HUES64 (cell line): ENCODE data around the gene PWWP3B.

Experiments
- H3K27ac ChIP-seq: 2 replicates; pipeline ENCODE4 v1.7.0; 2013; ENCODE audit warnings: low read depth, low read length, inconsistent platforms
- H3K27me3 ChIP-seq: 2 replicates; pipeline ENCODE4 v1.6.1; 2013; ENCODE audit warnings: mild to moderate bottlenecking, low read length; ENCODE audit not compliant: insufficient read depth
- H3K36me3 ChIP-seq: 2 replicates; pipeline ENCODE4 v1.6.1; 2013; ENCODE audit warnings: mild to moderate bottlenecking, low read length; ENCODE audit not compliant: insufficient read depth
- H3K4me1 ChIP-seq: 2 replicates; pipeline ENCODE4 v1.6.1; 2013; ENCODE audit warnings: mild to moderate bottlenecking, low read length, moderate library complexity; ENCODE audit not compliant: insufficient read depth
- H3K4me3 ChIP-seq: 2 replicates; pipeline ENCODE4 v1.5.1; 2013; ENCODE audit warnings: mild to moderate bottlenecking, low read length, moderate library complexity
- H3K9ac ChIP-seq: 2 replicates; pipeline ENCODE4 v1.6.1; 2013; ENCODE audit warnings: mild to moderate bottlenecking, low read depth, low read length
- H3K9me3 ChIP-seq: 2 replicates; pipeline ENCODE4 v1.6.1; 2013; ENCODE audit warnings: low read depth, low read length; ENCODE audit not compliant: insufficient read depth
- WGBS: fragments of 150-250, 120-280 bp; methylation state at CpG from one replicate; pipeline ENCODE4 v1.1.7; 2013; ENCODE audit warnings: missing lambda C conversion rate; 5-methylcytosine and 5-hydroxymethylcytosine counted together

Gene PWWP3B

DNA sequence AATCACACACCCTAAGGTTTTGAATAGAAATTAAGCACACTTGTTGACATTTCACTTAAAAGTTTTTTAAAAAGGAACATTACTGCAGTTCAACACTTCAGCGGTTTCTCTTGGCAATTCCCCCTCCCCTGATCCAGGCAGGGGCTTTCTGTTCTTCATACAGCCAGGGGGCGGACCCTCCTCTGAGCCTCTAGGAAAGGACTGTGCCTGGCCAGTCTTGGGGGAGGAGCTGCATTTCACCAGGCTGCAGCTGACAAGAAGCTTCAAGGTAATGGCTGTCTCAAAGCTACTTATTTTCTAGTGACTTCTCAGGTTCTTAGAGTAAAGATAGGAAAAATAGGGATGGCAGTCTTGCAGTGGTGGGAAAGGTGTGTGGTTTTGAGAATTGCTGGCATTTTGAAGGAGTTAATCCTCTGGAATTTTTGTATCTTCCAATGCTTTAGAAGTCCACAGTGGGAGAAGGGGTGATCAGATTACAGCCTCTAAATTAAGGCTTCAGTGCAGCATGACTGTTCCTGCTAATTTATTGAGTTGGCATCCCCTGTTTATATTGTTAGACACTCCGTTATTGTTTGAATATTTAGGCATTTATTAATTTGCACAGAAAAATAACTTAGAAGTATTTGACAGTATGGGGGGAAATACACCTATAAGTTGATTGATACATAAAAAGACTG is 33.5 kb downstream of the PWWP3B start:
- no peaks in the 10 kb centered on the region for H3K4me1 ChIP-seq
- H3K36me3 ChIP-seq, result no peaks in the 10 kb centered on the region
- H3K27ac ChIP-seq, result no peak overlapping the region
- no peak overlapping the region for H3K4me3 ChIP-seq
- WGBS, result 41% methylated on average over 2 of the region's 3 CpGs
- no peaks in the 10 kb centered on the region for H3K27me3 ChIP-seq
- H3K9ac ChIP-seq, result no peak overlapping the region
- no peaks in the 10 kb centered on the region for H3K9me3 ChIP-seq

DNA sequence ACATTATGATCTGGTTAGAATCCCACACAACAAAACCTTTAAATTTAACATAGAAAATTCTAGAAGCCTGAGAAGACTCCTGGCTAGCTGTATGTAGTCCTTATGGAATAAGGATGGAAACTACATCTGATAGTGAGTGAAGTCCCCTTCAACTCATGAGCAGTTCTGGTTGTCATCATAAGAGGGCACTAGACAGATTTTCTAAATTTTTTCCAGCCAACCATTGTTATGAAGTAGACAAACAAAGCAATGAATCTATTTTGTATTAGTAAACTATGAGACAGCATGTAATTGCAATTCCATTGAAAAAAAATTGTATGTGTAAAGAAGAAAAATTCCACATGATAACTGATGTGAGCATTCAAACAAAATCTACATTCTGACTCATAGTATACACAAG is 35.2 kb downstream of the PWWP3B start:
- no peaks in the 10 kb centered on the region for H3K4me1 ChIP-seq
- H3K4me3 ChIP-seq, result no peak overlapping the region
- no peaks in the 10 kb centered on the region for H3K36me3 ChIP-seq
- H3K9me3 ChIP-seq, result no peaks in the 10 kb centered on the region
- no peaks in the 10 kb centered on the region for H3K27me3 ChIP-seq
- no peak overlapping the region for H3K9ac ChIP-seq
- H3K27ac ChIP-seq, result no peak overlapping the region

DNA sequence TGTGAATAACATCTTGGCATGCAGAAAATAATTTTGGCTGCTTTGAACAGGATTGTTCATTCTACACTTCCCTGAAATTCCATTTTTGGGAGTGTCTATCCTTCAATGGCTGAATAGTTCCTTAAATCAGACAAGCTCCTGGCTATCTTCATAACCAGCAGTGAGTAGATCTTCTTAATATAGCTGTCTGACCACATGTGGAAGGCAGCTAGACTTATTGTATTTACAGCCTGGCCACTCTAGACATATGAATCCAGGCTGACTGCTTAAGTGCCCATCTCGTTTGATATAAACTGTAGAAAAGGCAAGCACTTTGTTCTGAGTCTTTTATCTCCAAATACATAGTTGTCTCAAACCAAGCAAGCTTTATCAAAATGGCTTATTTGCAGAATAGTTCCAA is 40.0 kb downstream of the PWWP3B start:
- no peaks in the 10 kb centered on the region for H3K27me3 ChIP-seq
- no peaks in the 10 kb centered on the region for H3K9me3 ChIP-seq
- no peak overlapping the region for H3K4me3 ChIP-seq
- no peak overlapping the region for H3K9ac ChIP-seq
- H3K4me1 ChIP-seq, result no peaks in the 10 kb centered on the region
- no peak overlapping the region for H3K27ac ChIP-seq
- WGBS, result 64% methylated on average over 1 of the region's 1 CpG
- no peaks in the 10 kb centered on the region for H3K36me3 ChIP-seq
